ENCODE results near the gene PABPN1. TPM values are rescaled to one million over a fixed set of nuclear protein-coding genes. Genes with fewer than 3 reads are reported as not detected.

PABPN1 gene
- total RNA-seq, 1 experiment from 2014 or later = 184 TPM

DNA sequence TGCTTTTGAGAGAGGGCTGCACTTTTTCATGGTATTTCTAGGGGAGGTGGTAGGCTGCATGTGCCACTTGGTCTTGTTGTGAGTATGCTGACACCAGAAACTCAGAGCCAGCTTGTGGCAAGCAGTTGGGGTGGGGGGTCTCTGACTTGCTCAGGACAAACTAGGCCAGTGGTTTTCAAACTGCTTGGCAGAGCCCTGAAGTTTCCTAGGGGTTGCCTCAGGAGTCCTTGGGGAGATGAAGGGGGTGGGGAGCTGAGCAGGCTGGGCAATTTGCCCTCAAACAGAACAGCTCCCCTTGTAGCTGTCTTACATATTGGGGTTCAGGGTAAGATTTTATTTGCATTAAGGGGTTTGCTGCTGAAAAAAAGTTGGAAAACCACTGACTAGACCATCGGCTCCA, 10.7 kb upstream of the PABPN1 start:
- no peaks in the 10 kb centered on the region for H4K20me1 ChIP-seq (ENCODE audit: insufficient read depth)
- H3K4me3 ChIP-seq (replicated peaks in 1 of 2; ENCODE audit: low read depth in 1 of 2, low read length in 2 of 2) = no peak overlapping the region
- intact Hi-C loops (cut with micrococcal nuclease) = no loop called here
- no peak overlapping the region for H3K27ac ChIP-seq (ENCODE audit: low read depth, low read length)
- ChIA-PET CTCF (no interaction called here), RAD21 (ENCODE audit: low non-redundant PET in 1 of 2, low total read pairs in 2 of 2, uncharacterized antibody in 2 of 2, unreplicated experiment in 2 of 2) (no interaction called here), POLR2A (interaction anchor here (1.3 kb wide), 1 partner anchor 11 kb away, joined by 8 read pairs; the partner anchor contains the start of gene PABPN1)
- DNase-seq (ENCODE audit: low read depth, low spot score) = no peak
- H3K36me3 ChIP-seq (ENCODE audit: control insufficient read depth in 1 of 2, insufficient read depth in 2 of 2, low read length in 2 of 2) = peaks cover 32 to 39% of the 10 kb centered on the region in 2 experiments
- no peak overlapping the region for H3K4me2 ChIP-seq (ENCODE audit: low read length)
- no TSS peak for BruUV-seq (replicated peaks)
- no peaks in the 10 kb centered on the region for H3K9me3 ChIP-seq (ENCODE audit: control insufficient read depth in 1 of 2, insufficient read depth in 1 of 2, low read depth in 1 of 2, low read length in 2 of 2)
- no peak for ATAC-seq
- H3K9me2 ChIP-seq (ENCODE audit: insufficient read depth) = no peaks in the 10 kb centered on the region
- no peak overlapping the region for H3K9ac ChIP-seq (ENCODE audit: low read length)
- no peak for TF ChIP-seq FOSL1 (IDR thresholded peaks at IDR 0.05; ENCODE audit: low read depth)
- TF ChIP-seq YY1 (IDR thresholded peaks at IDR 0.05; ENCODE audit: extremely low read depth, insufficient replicate concordance, low read depth, low read length) = no peak
- H3K27me3 ChIP-seq (ENCODE audit: insufficient read depth, low read length) = no peaks in the 10 kb centered on the region
- H2AFZ ChIP-seq (ENCODE audit: low read depth, low read length, poor library complexity, severe bottlenecking) = no peak overlapping the region
- peaks cover 60% of the 10 kb centered on the region for H3K79me2 ChIP-seq (ENCODE audit: insufficient read depth, low read length)
- H3K4me1 ChIP-seq (ENCODE audit: control insufficient read depth in 1 of 2, insufficient read depth in 2 of 2, low read length in 2 of 2) = peaks cover 16 to 22% of the 10 kb centered on the region in 2 experiments; a peak in 3 of 4 replicates

DNA sequence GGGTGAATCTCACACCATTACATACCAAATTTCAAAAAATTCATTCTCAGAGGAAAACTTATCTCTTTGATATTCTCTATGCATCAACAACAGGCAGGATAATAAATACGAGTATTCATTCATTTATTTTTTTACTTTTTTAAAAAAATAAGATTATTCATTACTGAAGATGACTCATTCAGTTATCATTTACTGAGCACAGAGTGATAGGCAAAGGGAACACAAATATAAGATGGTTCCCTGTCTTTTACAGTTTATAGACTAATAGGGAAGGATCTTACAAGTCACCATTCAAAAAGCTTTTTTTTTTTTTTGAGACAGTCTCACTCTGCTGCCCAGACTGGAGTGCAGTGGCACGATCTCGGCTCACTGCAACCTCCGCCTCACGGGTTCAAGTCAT, 5.0 kb upstream of the PABPN1 start:
- Histone ChIP-seq H3K4me3 (replicated peaks in 1 of 2; ENCODE audit: low read depth in 1 of 2, low read length in 2 of 2) (no peak overlapping the region), H4K20me1 (ENCODE audit: insufficient read depth) (no peaks in the 10 kb centered on the region), H3K36me3 (ENCODE audit: control insufficient read depth in 1 of 2, insufficient read depth in 2 of 2, low read length in 2 of 2) (peaks cover 8 to 14% of the 10 kb centered on the region in 2 experiments), H3K27ac (ENCODE audit: low read depth, low read length) (no peak overlapping the region), H3K4me2 (ENCODE audit: low read length) (no peak overlapping the region), H3K9ac (ENCODE audit: low read length) (no peak overlapping the region), H3K27me3 (ENCODE audit: insufficient read depth, low read length) (no peaks in the 10 kb centered on the region), H3K9me2 (ENCODE audit: insufficient read depth) (no peaks in the 10 kb centered on the region), H3K4me1 (ENCODE audit: control insufficient read depth in 1 of 2, insufficient read depth in 2 of 2, low read length in 2 of 2) (peaks cover 8 to 14% of the 10 kb centered on the region in 2 experiments; a peak in 3 of 4 replicates), H2AFZ (ENCODE audit: low read depth, low read length, poor library complexity, severe bottlenecking) (no peak overlapping the region), H3K9me3 (ENCODE audit: control insufficient read depth in 1 of 2, insufficient read depth in 1 of 2, low read depth in 1 of 2, low read length in 2 of 2) (no peaks in the 10 kb centered on the region), H3K79me2 (ENCODE audit: insufficient read depth, low read length) (peaks cover 18% of the 10 kb centered on the region)
- intact Hi-C loops (cut with micrococcal nuclease) = no loop called here
- no TSS peak for BruUV-seq (replicated peaks)
- ChIA-PET RAD21 (ENCODE audit: low non-redundant PET in 1 of 2, low total read pairs in 2 of 2, uncharacterized antibody in 2 of 2, unreplicated experiment in 2 of 2) (no interaction called here), POLR2A (no interaction called here), CTCF (no interaction called here)
- no peak for ATAC-seq
- DNase-seq (ENCODE audit: low read depth, low spot score) = no peak
- TF ChIP-seq, protein P1, sequence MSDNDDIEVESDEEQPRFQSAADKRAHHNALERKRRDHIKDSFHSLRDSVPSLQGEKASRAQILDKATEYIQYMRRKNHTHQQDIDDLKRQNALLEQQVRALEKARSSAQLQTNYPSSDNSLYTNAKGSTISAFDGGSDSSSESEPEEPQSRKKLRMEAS (IDR thresholded peaks at IDR 0.05) = no peak
- no peak for TF ChIP-seq CBX3 (IDR thresholded peaks at IDR 0.05; ENCODE audit: low read depth)
- TF ChIP-seq POLR2AphosphoS5 (IDR thresholded peaks at IDR 0.05; ENCODE audit: low read depth, low read length) = no peak
- TF ChIP-seq, protein P2, sequence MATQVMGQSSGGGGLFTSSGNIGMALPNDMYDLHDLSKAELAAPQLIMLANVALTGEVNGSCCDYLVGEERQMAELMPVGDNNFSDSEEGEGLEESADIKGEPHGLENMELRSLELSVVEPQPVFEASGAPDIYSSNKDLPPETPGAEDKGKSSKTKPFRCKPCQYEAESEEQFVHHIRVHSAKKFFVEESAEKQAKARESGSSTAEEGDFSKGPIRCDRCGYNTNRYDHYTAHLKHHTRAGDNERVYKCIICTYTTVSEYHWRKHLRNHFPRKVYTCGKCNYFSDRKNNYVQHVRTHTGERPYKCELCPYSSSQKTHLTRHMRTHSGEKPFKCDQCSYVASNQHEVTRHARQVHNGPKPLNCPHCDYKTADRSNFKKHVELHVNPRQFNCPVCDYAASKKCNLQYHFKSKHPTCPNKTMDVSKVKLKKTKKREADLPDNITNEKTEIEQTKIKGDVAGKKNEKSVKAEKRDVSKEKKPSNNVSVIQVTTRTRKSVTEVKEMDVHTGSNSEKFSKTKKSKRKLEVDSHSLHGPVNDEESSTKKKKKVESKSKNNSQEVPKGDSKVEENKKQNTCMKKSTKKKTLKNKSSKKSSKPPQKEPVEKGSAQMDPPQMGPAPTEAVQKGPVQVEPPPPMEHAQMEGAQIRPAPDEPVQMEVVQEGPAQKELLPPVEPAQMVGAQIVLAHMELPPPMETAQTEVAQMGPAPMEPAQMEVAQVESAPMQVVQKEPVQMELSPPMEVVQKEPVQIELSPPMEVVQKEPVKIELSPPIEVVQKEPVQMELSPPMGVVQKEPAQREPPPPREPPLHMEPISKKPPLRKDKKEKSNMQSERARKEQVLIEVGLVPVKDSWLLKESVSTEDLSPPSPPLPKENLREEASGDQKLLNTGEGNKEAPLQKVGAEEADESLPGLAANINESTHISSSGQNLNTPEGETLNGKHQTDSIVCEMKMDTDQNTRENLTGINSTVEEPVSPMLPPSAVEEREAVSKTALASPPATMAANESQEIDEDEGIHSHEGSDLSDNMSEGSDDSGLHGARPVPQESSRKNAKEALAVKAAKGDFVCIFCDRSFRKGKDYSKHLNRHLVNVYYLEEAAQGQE (IDR thresholded peaks at IDR 0.05; ENCODE audit: low read depth) = no peak
- no peak for TF ChIP-seq ELF1 (IDR thresholded peaks at IDR 0.05; ENCODE audit: borderline replicate concordance, low read depth)
- TF ChIP-seq, protein P3, sequence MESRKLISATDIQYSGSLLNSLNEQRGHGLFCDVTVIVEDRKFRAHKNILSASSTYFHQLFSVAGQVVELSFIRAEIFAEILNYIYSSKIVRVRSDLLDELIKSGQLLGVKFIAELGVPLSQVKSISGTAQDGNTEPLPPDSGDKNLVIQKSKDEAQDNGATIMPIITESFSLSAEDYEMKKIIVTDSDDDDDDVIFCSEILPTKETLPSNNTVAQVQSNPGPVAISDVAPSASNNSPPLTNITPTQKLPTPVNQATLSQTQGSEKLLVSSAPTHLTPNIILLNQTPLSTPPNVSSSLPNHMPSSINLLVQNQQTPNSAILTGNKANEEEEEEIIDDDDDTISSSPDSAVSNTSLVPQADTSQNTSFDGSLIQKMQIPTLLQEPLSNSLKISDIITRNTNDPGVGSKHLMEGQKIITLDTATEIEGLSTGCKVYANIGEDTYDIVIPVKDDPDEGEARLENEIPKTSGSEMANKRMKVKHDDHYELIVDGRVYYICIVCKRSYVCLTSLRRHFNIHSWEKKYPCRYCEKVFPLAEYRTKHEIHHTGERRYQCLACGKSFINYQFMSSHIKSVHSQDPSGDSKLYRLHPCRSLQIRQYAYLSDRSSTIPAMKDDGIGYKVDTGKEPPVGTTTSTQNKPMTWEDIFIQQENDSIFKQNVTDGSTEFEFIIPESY (IDR thresholded peaks at IDR 0.05; ENCODE audit: extremely low read depth, insufficient replicate concordance, low read length) = no peak
- TF ChIP-seq SRF (IDR thresholded peaks at IDR 0.05; ENCODE audit: low read depth) = no peak
- TF ChIP-seq SIN3A (IDR thresholded peaks at IDR 0.05; ENCODE audit: low read depth) = no peak
- TF ChIP-seq, protein P4, sequence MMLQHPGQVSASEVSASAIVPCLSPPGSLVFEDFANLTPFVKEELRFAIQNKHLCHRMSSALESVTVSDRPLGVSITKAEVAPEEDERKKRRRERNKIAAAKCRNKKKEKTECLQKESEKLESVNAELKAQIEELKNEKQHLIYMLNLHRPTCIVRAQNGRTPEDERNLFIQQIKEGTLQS (IDR thresholded peaks at IDR 0.05) = no peak
- no peak for TF ChIP-seq JUND (IDR thresholded peaks at IDR 0.05)
- TF ChIP-seq POLR2A (IDR thresholded peaks at IDR 0.05; ENCODE audit: borderline replicate concordance, extremely low read depth, insufficient read depth, insufficient read length) = no peak
- TF ChIP-seq FOSL1 (IDR thresholded peaks at IDR 0.05; ENCODE audit: low read depth) = no peak
- no peak for TF ChIP-seq EZH2 (IDR thresholded peaks at IDR 0.05)
- no peak for TF ChIP-seq ZNF274 (IDR thresholded peaks at IDR 0.05; ENCODE audit: low read depth, low read length)
- TF ChIP-seq CEBPB (IDR thresholded peaks at IDR 0.05; ENCODE audit: low read depth) = no peak
- no peak for TF ChIP-seq SP1 (IDR thresholded peaks at IDR 0.05; ENCODE audit: low read depth)
